NCI-H2029 treated with DMSO at 0.1 percent for 48 hours (cell line): ENCODE results near the gene GAD1.

Experiments
- DNase-seq: peaks from one replicate; lab custom pipeline; 2025; lab: John Stamatoyannopoulos, UW

Gene GAD1

GRCh38 chr2:170816504-170817092 lies at the start of gene GAD1:
GAD1 (plus strand) TSS chr2:170816887; CDS start chr2:170818592, 1,705 bp downstream.
- DNase-seq, result peak; percentile 45

GRCh38 chr2:170770008-170770605 lies 46.6 kb upstream of the GAD1 start, which contains the start of gene ERICH2:
ERICH2 (plus strand) TSS chr2:170770378; CDS start chr2:170770682, 304 bp downstream.
- DNase-seq, result peak; percentile 72

DNA sequence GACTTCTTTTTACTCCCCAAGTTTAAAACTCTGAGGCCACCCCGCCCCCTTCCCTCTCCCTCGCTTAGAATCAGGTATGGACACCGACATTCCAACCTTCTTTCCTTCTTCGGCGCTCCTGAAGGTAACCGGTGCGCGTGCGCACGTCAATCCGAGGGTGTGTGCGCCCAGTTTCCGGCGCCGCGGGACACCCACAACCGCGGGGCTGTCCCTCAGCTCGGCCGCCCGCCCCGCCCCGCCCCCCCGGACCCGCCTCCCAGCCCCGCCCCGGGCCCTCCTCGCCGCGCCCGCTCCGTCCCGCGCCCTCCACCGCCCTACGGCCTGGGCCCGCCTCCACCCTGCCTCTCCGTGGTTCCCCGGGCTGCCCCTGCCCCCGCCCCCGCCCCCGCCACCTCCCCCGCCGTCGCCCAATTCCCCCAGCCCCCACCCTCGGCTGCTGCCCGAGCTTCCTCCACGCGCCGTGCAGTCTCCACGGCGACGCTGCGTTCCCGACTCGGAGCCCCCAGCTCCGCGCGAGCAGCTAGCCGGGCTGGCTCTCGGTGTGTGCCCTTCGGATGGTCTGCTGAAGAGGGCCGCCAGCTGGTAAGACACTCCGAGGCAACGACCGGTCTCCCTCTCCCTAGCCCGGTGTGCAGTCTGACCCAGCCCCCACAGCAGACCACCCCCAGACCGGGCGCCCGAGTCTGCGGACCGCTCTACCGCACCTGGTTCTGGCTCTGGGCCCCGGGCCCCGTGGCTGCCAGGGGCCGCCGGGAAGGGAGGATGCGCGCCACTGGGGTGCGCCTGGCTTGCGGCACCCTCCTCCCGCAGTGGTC lies 45.9 kb upstream of the GAD1 start:
- peak; percentile 25 for DNase-seq

- DNase-seq, result no peak
Observed at GRCh38 chr2:170771421-170771937, 45.2 kb upstream of the GAD1 start.

DNA sequence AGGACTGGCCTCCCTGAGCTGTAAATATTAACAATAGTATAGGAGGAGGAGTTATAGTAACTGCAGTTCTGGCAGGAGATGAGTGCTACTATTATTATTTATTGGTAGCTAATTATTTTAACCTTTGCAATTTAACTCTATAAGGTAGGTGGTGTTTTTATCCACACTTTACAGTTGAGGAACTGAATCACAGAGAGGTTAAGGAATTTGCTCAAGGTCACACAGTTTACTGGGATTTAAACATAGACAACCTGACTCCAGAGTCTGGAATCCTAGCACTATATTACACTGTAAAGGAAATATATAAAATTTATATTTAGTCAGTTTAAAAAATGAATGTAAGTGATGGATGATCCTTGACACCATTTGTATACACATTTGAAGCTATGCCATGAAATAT lies 44.4 kb upstream of the GAD1 start:
- no peak for DNase-seq

DNA sequence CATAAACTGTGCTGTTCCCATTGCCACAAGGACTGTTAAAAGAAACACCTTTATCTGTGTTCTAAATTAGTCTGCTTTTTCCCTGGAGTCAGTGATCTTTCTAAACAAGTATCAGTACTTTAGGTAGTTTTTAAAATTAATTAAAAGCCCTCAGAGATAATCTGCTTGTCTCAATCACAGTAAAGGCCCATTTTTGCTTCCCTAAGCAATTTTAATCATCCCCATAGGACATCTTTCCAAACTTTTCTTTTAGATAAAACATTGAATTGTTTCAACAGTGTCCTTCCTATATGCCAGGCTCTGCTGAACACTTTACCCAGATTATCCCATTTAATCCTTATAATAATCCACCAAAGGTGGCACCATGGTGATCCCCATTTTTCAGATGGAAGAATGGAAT lies 42.6 kb upstream of the GAD1 start:
- DNase-seq, result no peak

DNA sequence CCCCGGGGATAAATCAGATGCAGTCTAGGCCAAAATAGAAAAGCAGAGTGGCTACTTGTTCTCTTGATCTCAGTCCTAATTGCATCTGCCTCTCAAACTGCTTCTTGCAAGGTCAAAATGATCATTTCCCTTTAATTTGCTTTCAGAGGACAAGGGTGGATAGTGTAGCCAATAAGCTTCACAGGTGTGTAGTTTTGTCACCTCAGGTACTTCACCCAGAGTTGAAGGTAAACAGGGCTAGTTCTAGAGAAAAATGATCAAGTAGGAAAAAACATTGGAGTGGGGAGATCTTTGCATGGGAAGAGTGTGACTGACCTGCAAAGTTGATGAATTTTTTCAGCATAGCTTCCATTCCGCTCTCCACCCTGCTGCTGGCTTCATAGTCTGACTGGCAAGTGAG lies 37.8 kb upstream of the GAD1 start:
- no peak for DNase-seq

GRCh38 chr2:170779304-170779703 lies 37.4 kb upstream of the GAD1 start:
- DNase-seq, result no peak

DNA sequence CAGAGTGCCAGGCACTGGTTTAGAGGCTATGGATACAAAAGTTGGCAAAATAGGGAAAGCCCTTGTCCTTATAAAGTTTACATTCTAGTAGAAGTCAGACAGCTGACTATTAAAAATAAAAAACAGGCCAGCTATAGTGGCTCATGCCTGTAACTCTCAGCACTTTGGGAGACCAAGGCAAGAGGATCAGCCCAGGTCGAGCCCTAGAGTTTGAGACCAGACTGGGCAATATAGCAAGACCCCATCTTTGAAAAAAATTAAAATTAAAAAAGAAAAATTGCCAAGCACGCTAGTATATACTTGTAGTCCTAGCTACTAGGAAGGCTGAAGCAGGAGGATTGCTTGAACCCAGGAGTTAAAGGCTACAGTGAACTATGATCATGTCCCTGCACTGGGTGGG lies 34.0 kb upstream of the GAD1 start:
- no peak for DNase-seq

GRCh38 chr2:170783549-170783948 lies 33.1 kb upstream of the GAD1 start:
- DNase-seq, result no peak

GRCh38 chr2:170798996-170799395 lies 17.7 kb upstream of the GAD1 start:
- DNase-seq, result no peak

DNA sequence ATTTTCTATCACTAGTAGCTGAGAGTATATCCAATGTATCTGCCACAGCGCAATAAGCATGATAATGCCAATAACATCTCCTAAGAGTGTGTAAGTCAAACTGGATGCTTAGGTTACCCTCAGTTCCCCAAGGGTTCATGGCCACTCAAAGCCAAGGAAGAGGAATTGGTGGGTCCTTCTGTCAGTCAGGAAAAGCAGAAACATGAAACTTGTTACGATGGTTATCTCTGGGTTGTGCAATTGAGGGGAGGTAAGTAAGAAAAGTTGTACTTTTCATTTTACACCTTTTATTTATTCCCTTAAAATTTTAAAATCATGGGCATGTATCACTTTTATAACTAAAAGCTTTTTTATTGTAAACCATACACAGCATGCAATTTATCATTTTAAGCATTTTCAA lies 10.1 kb upstream of the GAD1 start:
- no peak for DNase-seq

DNA sequence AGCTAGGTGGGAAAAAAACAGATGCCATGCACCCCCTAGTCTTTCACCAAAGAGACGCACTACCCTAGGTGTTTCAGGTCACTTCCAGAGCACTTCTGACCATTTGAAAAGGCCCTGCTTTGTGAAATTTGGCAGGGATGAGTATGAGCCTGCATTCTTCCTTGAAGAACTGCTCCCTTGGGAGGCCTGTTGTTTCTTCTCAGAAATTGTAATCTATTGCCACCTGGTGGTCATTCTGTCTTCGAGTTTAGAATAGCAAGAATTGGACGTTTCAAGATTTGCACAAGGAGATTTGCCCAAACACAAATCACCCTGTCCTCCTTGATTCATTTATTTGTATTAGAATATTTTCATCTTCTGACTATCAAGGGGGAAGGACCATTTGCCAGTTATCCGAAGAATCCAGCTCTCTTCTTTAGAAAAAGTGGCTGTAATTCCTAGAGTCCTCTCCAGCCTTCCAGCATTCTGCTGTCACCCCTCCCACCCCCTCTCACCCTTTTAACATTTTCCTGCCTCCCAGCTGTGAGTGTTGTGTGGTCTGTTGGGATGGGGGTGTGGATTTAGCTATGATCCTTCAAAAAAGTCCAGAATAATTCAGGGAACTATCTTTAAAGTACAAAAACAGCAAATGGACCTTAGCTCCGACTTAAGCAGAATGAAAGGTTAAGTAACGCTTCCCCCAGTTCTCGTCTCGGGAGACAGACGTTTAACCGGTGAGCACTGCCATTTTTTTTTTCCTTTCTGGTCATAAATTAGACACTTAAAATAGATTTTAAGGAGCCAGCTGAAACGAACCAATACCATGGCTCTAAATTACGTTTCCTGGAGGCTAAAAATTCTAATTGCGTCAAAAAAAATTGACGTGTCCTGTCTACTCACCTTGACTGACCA lies 3.7 kb upstream of the GAD1 start:
- peak; percentile 67 for DNase-seq

DNA sequence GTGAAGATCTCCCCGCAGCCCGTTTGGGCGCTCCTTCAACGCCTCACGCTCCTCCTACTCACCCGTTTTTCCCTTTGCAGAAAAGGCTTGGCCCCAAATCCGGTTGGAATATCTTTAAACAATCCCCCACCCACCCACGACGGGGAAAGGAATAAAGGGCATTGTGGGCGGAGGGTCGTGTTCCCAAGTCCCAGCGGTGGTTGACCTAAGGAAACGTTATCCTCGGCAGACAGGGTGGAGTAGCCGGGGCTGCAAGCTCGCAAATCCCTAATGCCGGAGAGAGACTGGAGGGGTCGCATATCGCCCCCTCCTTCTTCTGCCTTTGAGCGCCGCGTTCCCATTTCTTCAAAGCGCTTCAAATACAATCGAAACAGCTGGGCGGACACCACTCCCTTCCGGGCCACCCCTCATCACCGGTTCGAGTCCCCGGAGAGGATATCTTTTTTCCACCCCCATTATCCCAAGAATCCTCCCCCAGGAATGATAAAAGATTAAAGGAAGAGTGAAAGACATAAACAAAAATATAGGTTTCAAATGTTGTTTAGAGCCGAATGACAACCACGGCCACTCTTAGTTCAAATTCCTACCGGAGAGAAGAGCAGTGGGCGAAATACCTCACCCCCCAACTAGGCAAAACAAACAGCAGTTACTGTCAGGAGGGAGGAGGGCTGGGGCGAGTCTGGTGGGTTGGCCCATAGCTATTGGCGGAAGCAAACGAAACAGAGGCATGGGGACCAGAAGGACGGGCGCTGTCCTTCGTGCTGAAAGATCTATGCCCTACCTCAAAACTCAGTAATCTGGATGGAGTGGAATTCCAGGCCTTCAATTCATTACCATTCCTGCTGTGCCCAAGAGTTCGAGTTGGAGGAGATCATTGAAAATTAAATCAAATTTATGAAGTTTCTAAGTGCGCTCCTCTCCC lies 2.8 kb upstream of the GAD1 start:
- peak; percentile 42 for DNase-seq

DNA sequence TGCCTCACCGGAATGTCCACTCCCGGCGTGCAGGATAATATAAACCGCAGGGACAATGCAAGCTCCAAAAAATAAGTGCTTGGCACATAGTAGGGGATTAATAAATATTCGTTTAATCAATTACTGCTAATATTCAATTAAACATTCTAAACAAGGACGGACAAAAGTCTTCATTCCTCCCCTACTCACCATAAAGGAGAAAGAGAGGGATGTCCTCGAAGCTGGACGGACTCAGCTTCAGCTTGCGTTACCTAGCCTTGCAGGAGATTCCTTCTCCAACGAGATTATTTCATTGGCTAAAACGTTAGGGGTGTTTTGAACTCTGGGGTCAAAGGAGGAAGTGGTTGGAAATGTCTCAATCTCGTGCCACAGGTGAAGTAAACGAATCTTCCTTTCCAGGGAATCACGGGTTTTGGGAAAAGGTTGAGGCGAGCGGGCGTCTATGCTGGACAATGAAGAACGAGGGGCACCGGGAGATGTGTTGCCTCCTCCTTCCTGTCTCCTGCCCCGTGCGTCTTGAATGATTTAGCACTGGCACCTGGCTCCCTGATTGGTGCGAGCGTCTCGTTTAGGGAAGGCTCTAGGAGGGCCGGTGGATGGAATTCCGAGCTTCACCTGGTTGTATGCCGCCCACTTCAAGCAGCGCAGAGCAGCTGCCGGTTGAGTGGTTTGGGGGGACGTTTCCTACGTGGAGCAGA lies 2.0 kb upstream of the GAD1 start:
- peak; percentile 56 for DNase-seq

DNA sequence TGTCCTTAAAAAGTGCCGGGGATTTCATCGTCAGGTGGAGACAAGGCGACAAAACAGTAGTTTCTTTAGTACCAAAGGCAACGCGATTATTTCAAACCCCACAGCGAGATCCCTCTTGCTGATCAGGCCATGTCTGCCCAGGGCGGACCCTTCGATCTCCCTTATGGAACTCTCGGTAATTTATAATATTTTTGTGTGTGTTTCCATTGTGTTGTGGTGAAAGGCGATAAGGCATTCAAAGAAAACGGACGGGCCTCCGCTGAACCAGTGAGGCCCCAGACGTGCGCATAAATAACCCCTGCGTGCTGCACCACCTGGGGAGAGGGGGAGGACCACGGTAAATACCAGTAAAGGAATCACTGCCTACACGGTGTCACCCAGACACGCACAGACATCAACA lies 1.4 kb upstream of the GAD1 start:
- DNase-seq, result peak; percentile 74

DNA sequence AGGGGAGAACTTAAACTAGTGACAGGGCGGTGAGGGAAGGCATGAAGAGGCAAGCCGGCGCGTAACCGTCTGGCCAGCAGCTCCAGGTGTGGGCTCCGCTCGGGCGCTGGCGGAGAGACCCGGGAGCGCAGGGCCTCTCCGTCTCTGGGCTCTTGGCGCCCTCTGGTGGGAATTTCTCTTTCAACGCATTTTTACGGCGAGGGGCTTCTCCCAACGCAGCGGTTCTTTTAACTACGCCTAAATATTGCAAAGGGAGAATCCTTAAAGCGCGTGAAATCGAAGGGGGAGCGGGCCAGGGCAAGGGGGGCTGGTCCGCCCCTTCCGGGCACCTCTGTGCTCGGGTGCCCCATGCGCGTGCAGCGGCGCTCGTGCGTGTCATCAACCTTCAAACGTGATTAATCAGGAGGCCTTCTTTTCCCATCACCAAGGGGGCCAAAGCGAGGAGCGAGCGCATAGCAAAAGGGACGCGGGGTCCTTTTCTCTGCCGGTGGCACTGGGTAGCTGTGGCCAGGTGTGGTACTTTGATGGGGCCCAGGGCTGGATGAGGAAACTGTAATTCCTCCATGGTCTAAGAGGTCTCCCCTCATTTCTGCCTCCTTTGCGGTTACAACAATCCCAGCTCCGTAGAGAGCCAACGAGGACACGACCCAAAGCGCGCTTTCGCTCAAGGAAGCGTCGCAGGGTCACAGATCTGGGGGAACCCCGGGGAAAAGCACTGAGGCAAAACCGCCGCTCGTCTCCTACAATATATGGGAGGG lies 762 bp upstream of the GAD1 start:
- peak; percentile 74 for DNase-seq

- DNase-seq, result peak; percentile 10
Observed at GRCh38 chr2:170817093-170818035, 677 bp downstream of the GAD1 start.
